ENCODE measurements around the gene ZNF773. TPM values are rescaled to one million over a fixed set of nuclear protein-coding genes. Genes with fewer than 3 reads are reported as not detected.
"Not testable (repeated sequence)": the region's sequence is repeated elsewhere in the genome, so short reads cannot be mapped to it uniquely, and the experiment has no call there.

The ZNF773 gene
- total RNA-seq (10 to 100 TPM; 10.3 to 25.6 (median 18.7) TPM), total RNA-seq (7.1 to 28.5 (median 16.7) reads per million in 29 experiments)
- total RNA-seq (2013), result 11.8 TPM

- H3K4me1 ChIP-seq (ENCODE audit: control insufficient read depth in 1 of 2, extremely low read depth in 1 of 2, insufficient read depth in 2 of 2, low read length in 2 of 2), result peaks cover 6 to 12% of the 10 kb centered on the region in 2 experiments
- POLR2A ChIA-PET, result interaction anchor here in 1 of 2 donors (0.5 to 0.6 kb wide), 2 partner anchors 62 to 930 kb away, joined by 3 read pairs; no protein-coding TSS in a partner anchor
- not testable (repeated sequence) for H3K27me3 Mint-ChIP-seq; H3K27me3 ChIP-seq (replicated peaks in 1 of 2; ENCODE audit: control insufficient read depth in 2 of 2, extremely low read depth in 1 of 2, insufficient read depth in 2 of 2, low read length in 1 of 2); H3K9me3 ChIP-seq
- CTCF ChIA-PET, result interaction anchor here in 1 of 2 donors (0.5 to 1.0 kb wide), 2 partner anchors 22 to 96 kb away, joined by 3 to 5 read pairs; partner anchors contain the start of gene ZNF772
- H3K36me3 ChIP-seq (ENCODE audit: control insufficient read depth in 2 of 2, extremely low read depth in 1 of 2, insufficient read depth in 1 of 2, low read length in 1 of 2), result peaks cover under 1 to 19% of the 10 kb centered on the region in 2 donors
- ATAC-seq (replicated peaks in 1 of 4) (peak; percentile 96 to 100 (median 98)), DNase-seq (peak; percentile 88 to 98 (median 96))
- H3K4me3 ChIP-seq (ENCODE audit: control insufficient read depth in 1 of 2, extremely low read depth in 1 of 2, low read length in 1 of 2), result peak within 1 kb of the TSS; percentile 51 to 61
- H3K4me3 Mint-ChIP-seq, result peak within 1 kb of the TSS; percentile 76 to 82 (median 82)
- H3K36me3 Mint-ChIP-seq, result peaks cover 56% of the 10 kb centered on the region
- H3K27ac Mint-ChIP-seq, result peak within 1 kb of the TSS; percentile 79 to 83
- H3K9me3 Mint-ChIP-seq, result peaks cover 13 to 50% (median 39%) of the 10 kb centered on the region in 3 donors
- peaks cover 27 to 31% (median 30%) of the 10 kb centered on the region in 3 donors for H3K4me1 Mint-ChIP-seq
- WGBS (ENCODE audit: insufficient coverage), result 1% methylated on average over 42 of the region's 69 CpGs
- H3K27ac ChIP-seq (ENCODE audit: low read length), result peak within 1 kb of the TSS; percentile 81
These were observed at the start of gene ZNF773 for GRCh38 chr19:57499680-57500395. Gene ZNF773 (plus strand): TSS chr19:57499938. CDS start chr19:57500081, 143 bp downstream.

- Mint-ChIP-seq H3K27ac (no peak overlapping the region), H3K36me3 (peaks cover 31% of the 10 kb centered on the region)
- POLR2A ChIA-PET, result no interaction called here
These were observed 47.4 kb upstream of the ZNF773 start for GRCh38 chr19:57452307-57452706.

GRCh38 chr19:57465680-57466381, 33.9 kb upstream of the ZNF773 start:
- Mint-ChIP-seq H3K27ac (no peak overlapping the region), H3K36me3 (peaks cover 38% of the 10 kb centered on the region), H3K4me1 (no peaks in the 10 kb centered on the region), H3K9me3 (peaks cover 29 to 66% (median 45%) of the 10 kb centered on the region in 3 donors), H3K4me3 (no peak overlapping the region), H3K27me3 (no peaks in the 10 kb centered on the region)
- H3K4me1 ChIP-seq (ENCODE audit: control insufficient read depth in 1 of 2, extremely low read depth in 1 of 2, insufficient read depth in 2 of 2, low read length in 2 of 2), result no peaks in the 10 kb centered on the region
- ATAC-seq (replicated peaks in 1 of 4) (peak in 2 of 4 experiments; percentile 42 to 52), DNase-seq (peak in 5 of 35 experiments; percentile 3 to 54 (median 11))
- no peak overlapping the region for H3K27ac ChIP-seq (ENCODE audit: low read length)
- POLR2A ChIA-PET, result no interaction called here
- peaks cover 12% of the 10 kb centered on the region for H3K9me3 ChIP-seq
- CTCF ChIA-PET, result interaction anchor here (0.6 to 0.7 kb wide), 3 partner anchors 56 to 822 kb away, joined by 3 to 7 read pairs (median 5); no protein-coding TSS in a partner anchor
- no peaks in the 10 kb centered on the region for H3K27me3 ChIP-seq (replicated peaks in 1 of 2; ENCODE audit: control insufficient read depth in 2 of 2, extremely low read depth in 1 of 2, insufficient read depth in 2 of 2, low read length in 1 of 2)
- H3K36me3 ChIP-seq (ENCODE audit: control insufficient read depth in 2 of 2, extremely low read depth in 1 of 2, insufficient read depth in 1 of 2, low read length in 1 of 2), result no peaks in the 10 kb centered on the region
- H3K4me3 ChIP-seq (ENCODE audit: control insufficient read depth in 1 of 2, extremely low read depth in 1 of 2, low read length in 1 of 2), result no peak overlapping the region
- 95% methylated on average over 2 of the region's 5 CpGs for WGBS (ENCODE audit: insufficient coverage)

More at GRCh38 chr19:57452307-57452706, 47.4 kb upstream of the ZNF773 start:
- Mint-ChIP-seq H3K4me3 (no peak overlapping the region), H3K9me3 (peaks cover 9 to 48% (median 40%) of the 10 kb centered on the region in 3 donors), H3K4me1 (no peaks in the 10 kb centered on the region), H3K27me3 (no peaks in the 10 kb centered on the region)
- Histone ChIP-seq H3K27me3 (replicated peaks in 1 of 2; ENCODE audit: control insufficient read depth in 2 of 2, extremely low read depth in 1 of 2, insufficient read depth in 2 of 2, low read length in 1 of 2) (no peaks in the 10 kb centered on the region), H3K4me1 (ENCODE audit: control insufficient read depth in 1 of 2, extremely low read depth in 1 of 2, insufficient read depth in 2 of 2, low read length in 2 of 2) (no peaks in the 10 kb centered on the region), H3K9me3 (peaks cover 7% of the 10 kb centered on the region), H3K4me3 (ENCODE audit: control insufficient read depth in 1 of 2, extremely low read depth in 1 of 2, low read length in 1 of 2) (no peak overlapping the region), H3K27ac (ENCODE audit: low read length) (no peak overlapping the region), H3K36me3 (ENCODE audit: control insufficient read depth in 2 of 2, extremely low read depth in 1 of 2, insufficient read depth in 1 of 2, low read length in 1 of 2) (peaks cover 0 to 3% of the 10 kb centered on the region in 2 donors)
- no peak for DNase-seq
- CTCF ChIA-PET, result no interaction called here
- no CpG with 5 or more reads among the region's 3 CpGs for WGBS (ENCODE audit: insufficient coverage)
- no peak for ATAC-seq (replicated peaks in 1 of 4)

GRCh38 chr19:57466489-57466888, 33.2 kb upstream of the ZNF773 start:
- Mint-ChIP-seq H3K27ac (no peak overlapping the region), H3K27me3 (no peaks in the 10 kb centered on the region), H3K36me3 (peaks cover 36% of the 10 kb centered on the region), H3K4me3 (no peak overlapping the region), H3K9me3 (peaks cover 28 to 64% (median 46%) of the 10 kb centered on the region in 3 donors), H3K4me1 (no peaks in the 10 kb centered on the region)
- no peak for ATAC-seq (replicated peaks in 1 of 4)
- ChIA-PET POLR2A (no interaction called here), CTCF (interaction anchor here in 1 of 2 donors (1.3 kb wide), 1 partner anchor 11 kb away, joined by 3 read pairs; the partner anchor contains the start of gene ZNF772)
- no peak for DNase-seq
- no peaks in the 10 kb centered on the region for H3K36me3 ChIP-seq (ENCODE audit: control insufficient read depth in 2 of 2, extremely low read depth in 1 of 2, insufficient read depth in 1 of 2, low read length in 1 of 2)
- H3K4me3 ChIP-seq (ENCODE audit: control insufficient read depth in 1 of 2, extremely low read depth in 1 of 2, low read length in 1 of 2), result no peak overlapping the region
- H3K9me3 ChIP-seq, result peaks cover 13% of the 10 kb centered on the region
- WGBS (ENCODE audit: insufficient coverage), result 100% methylated on average over 3 of the region's 5 CpGs
- H3K27me3 ChIP-seq (replicated peaks in 1 of 2; ENCODE audit: control insufficient read depth in 2 of 2, extremely low read depth in 1 of 2, insufficient read depth in 2 of 2, low read length in 1 of 2), result no peaks in the 10 kb centered on the region
- no peaks in the 10 kb centered on the region for H3K4me1 ChIP-seq (ENCODE audit: control insufficient read depth in 1 of 2, extremely low read depth in 1 of 2, insufficient read depth in 2 of 2, low read length in 2 of 2)
- H3K27ac ChIP-seq (ENCODE audit: low read length), result no peak overlapping the region

GRCh38 chr19:57473646-57474045, 26.1 kb upstream of the ZNF773 start:
- Mint-ChIP-seq H3K4me1 (peaks cover 19 to 22% (median 20%) of the 10 kb centered on the region in 3 donors), H3K9me3 (peaks cover 22 to 76% (median 65%) of the 10 kb centered on the region in 3 donors), H3K27me3 (no peaks in the 10 kb centered on the region), H3K4me3 (no peak overlapping the region), H3K36me3 (peaks cover 79% of the 10 kb centered on the region), H3K27ac (no peak overlapping the region)
- Histone ChIP-seq H3K4me3 (ENCODE audit: control insufficient read depth in 1 of 2, extremely low read depth in 1 of 2, low read length in 1 of 2) (no peak overlapping the region), H3K4me1 (ENCODE audit: control insufficient read depth in 1 of 2, extremely low read depth in 1 of 2, insufficient read depth in 2 of 2, low read length in 2 of 2) (peaks cover 5 to 18% of the 10 kb centered on the region in 2 experiments), H3K36me3 (ENCODE audit: control insufficient read depth in 2 of 2, extremely low read depth in 1 of 2, insufficient read depth in 1 of 2, low read length in 1 of 2) (peaks cover 10 to 16% of the 10 kb centered on the region in 2 donors), H3K9me3 (peaks cover 28% of the 10 kb centered on the region), H3K27ac (ENCODE audit: low read length) (no peak overlapping the region), H3K27me3 (replicated peaks in 1 of 2; ENCODE audit: control insufficient read depth in 2 of 2, extremely low read depth in 1 of 2, insufficient read depth in 2 of 2, low read length in 1 of 2) (peaks cover 0 to 4% of the 10 kb centered on the region in 2 experiments)
- ATAC-seq (replicated peaks in 1 of 4), result no peak
- DNase-seq, result no peak
- ChIA-PET POLR2A (no interaction called here), CTCF (interaction anchor here (0.6 kb wide), 2 partner anchors 15 to 39 kb away, joined by 3 to 13 read pairs; no protein-coding TSS in a partner anchor)
- 100% methylated on average over 3 of the region's 4 CpGs for WGBS (ENCODE audit: insufficient coverage)
